ENCODE measurements around the gene POU2AF2. TPM values are rescaled to one million over a fixed set of nuclear protein-coding genes. Genes with fewer than 3 reads are reported as not detected.
"Not testable (repeated sequence)": the region's sequence is repeated elsewhere in the genome, so short reads cannot be mapped to it uniquely, and the experiment has no call there.

The POU2AF2 gene
- total RNA-seq, 1 donor = not detected

- DNase-seq (ENCODE audit: low read depth in 2 of 3, low spot score in 2 of 3) = no peak
Observed at GRCh38 chr11:111253630-111254029, 8.1 kb downstream of the POU2AF2 start.

GRCh38 chr11:111258046-111258445 lies 12.5 kb downstream of the POU2AF2 start:
- DNase-seq (ENCODE audit: low read depth in 2 of 3, low spot score in 2 of 3) = peak in 1 of 3 donors; percentile 48

GRCh38 chr11:111259896-111260295 lies 14.4 kb downstream of the POU2AF2 start:
- no peak for DNase-seq (ENCODE audit: low read depth in 2 of 3, low spot score in 2 of 3)

- DNase-seq (ENCODE audit: low read depth in 2 of 3, low spot score in 2 of 3) = no peak
Observed at GRCh38 chr11:111260811-111261210, 15.3 kb downstream of the POU2AF2 start.

GRCh38 chr11:111264646-111265045 lies 19.1 kb downstream of the POU2AF2 start:
- no peak for DNase-seq (ENCODE audit: low read depth in 2 of 3, low spot score in 2 of 3)

GRCh38 chr11:111265421-111265820 lies 19.9 kb downstream of the POU2AF2 start:
- no peak for DNase-seq (ENCODE audit: low read depth in 2 of 3, low spot score in 2 of 3)

DNA sequence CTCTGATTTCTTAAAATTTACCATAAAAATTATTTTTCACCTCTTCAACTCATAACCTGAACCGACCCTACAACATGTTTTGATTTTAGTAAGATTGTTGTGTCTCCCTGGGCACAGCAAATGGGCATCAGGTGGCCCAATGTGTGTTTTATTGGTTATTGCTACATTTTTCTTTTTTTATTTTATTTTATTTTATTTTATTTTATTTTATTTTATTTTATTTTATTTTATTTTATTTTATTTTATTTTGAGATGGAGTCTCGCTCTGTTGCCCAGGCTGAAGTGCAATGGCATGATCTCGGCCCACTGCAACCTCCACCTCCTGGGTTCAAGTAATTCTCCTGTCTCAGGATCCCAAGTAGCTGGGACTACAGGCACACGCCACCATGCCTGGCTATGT lies 22.8 kb downstream of the POU2AF2 start:
- not testable (repeated sequence) for DNase-seq (ENCODE audit: low read depth in 2 of 3, low spot score in 2 of 3)

DNA sequence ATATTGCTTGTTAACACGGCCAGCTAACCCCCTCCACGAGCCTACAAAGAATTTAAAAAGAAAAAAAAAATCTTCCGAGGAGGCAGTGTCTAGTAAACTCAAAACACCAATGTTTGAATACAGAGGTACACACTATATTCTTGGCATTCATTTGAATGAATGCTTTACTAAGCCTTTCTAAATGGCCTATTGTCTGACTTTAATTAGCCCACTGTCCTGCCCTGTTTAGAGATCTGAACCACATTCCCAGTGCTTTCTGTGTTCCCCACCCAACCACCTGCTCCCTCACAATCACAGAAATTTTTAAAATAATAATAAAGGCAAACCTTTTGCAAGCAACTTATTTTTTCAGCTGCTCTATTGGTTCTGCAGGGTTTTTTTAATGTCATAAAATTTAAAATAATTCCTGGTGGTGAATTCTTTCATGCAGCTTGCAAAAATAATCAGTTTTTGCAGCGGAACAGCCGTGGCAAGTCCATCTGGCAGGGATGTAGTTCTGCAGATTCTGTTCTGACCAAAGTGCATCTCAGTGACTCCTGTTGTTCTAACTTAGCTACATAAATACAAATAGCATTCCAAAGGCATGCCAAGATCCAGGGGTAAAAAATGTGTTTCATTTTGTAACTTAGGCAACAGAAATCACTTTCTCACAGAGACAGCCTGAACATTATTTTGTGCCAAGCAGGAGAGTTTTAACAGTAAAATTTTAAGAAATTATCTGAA lies 23.8 kb downstream of the POU2AF2 start:
- DNase-seq (ENCODE audit: low read depth in 2 of 3, low spot score in 2 of 3) = no peak

GRCh38 chr11:111272420-111272819 lies 26.9 kb downstream of the POU2AF2 start:
- no peak for DNase-seq (ENCODE audit: low read depth in 2 of 3, low spot score in 2 of 3)

GRCh38 chr11:111282562-111283075 lies 37.1 kb downstream of the POU2AF2 start:
- DNase-seq (ENCODE audit: low read depth in 2 of 3, low spot score in 2 of 3) = no peak

DNA sequence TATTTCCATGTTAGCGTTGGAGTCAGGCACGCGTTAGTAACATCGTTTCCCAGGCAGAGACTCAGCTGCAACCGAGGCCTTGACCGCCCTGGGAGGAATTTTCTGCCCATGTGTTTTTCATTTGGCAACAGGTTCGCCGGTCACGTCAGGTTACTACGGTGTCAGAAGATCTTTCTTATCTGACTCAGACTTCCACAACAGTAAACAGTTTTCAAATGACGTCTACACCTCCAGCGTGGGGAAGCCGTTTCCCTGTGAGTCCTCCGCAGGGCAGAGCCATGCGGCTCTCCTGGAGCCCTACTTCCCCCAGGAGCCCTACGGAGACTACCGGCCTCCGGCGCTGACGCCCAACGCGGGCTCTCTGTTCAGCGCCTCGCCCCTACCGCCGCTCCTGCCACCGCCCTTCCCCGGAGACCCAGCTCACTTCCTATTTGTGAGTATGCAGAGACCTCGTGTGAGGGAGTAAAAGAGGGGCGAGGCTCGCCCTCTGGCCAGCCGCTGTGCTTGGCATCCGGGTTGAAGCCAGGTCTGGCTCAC lies 38.5 kb downstream of the POU2AF2 start:
- peak in 1 of 3 donors; percentile 5 for DNase-seq (ENCODE audit: low read depth in 2 of 3, low spot score in 2 of 3)

- no peak for DNase-seq (ENCODE audit: low read depth in 2 of 3, low spot score in 2 of 3)
Observed at GRCh38 chr11:111285189-111286091, 39.9 kb downstream of the POU2AF2 start.

- DNase-seq (ENCODE audit: low read depth in 2 of 3, low spot score in 2 of 3) = no peak
Observed at GRCh38 chr11:111291764-111292163, 46.2 kb downstream of the POU2AF2 start.

- not testable (repeated sequence) for DNase-seq (ENCODE audit: low read depth in 2 of 3, low spot score in 2 of 3)
Observed at GRCh38 chr11:111292408-111292807, 46.9 kb downstream of the POU2AF2 start.

DNA sequence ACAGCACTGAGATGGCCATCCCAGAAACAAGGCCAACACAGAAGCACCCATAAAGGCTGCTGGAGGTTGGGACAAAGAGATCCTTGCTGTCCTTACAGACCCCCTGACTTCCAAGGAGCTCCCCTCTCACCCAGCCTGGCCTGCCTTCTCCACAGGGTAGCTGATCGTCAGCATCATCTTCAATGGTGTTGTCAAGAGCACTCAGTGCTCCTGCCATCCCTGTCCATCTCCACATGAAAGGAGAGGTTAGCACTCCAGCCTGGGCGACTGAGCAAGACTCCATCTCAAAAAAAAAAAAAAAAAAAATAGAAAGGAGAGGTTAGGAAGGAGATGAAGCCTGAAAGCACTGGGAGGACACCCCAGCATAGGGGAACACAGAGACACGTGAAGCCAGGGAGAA lies 50.7 kb downstream of the POU2AF2 start:
- no peak for DNase-seq (ENCODE audit: low read depth in 2 of 3, low spot score in 2 of 3)

GRCh38 chr11:111297696-111298095 lies 52.2 kb downstream of the POU2AF2 start:
- no peak for DNase-seq (ENCODE audit: low read depth in 2 of 3, low spot score in 2 of 3)

GRCh38 chr11:111298413-111299100 lies 53.0 kb downstream of the POU2AF2 start, which contains the start of gene POU2AF3:
TSS of gene POU2AF3 (plus strand) at chr11:111298546. CDS start at chr11:111298582, 36 bp downstream.
- peak in 1 of 3 donors; percentile 19 for DNase-seq (ENCODE audit: low read depth in 2 of 3, low spot score in 2 of 3)

GRCh38 chr11:111299101-111300026 lies 53.8 kb downstream of the POU2AF2 start:
- peak in 2 of 3 donors; percentile 8 for DNase-seq (ENCODE audit: low read depth in 2 of 3, low spot score in 2 of 3)

- no peak for DNase-seq (ENCODE audit: low read depth in 2 of 3, low spot score in 2 of 3)
Observed at GRCh38 chr11:111300569-111300968, 55.0 kb downstream of the POU2AF2 start.

All from hematopoietic multipotent progenitor cell (in vitro differentiated cells).